HG02571 (cell line): ENCODE measurements around the gene PBX3.

Experiments
- ATAC-seq: cut with Tn5 transposase; IDR thresholded peaks from one replicate; pipeline ENCODE4 v1.9.1; 2021; ENCODE audit warnings: mild to moderate bottlenecking, moderate library complexity; ENCODE audit not compliant: unreplicated experiment

Gene PBX3

DNA sequence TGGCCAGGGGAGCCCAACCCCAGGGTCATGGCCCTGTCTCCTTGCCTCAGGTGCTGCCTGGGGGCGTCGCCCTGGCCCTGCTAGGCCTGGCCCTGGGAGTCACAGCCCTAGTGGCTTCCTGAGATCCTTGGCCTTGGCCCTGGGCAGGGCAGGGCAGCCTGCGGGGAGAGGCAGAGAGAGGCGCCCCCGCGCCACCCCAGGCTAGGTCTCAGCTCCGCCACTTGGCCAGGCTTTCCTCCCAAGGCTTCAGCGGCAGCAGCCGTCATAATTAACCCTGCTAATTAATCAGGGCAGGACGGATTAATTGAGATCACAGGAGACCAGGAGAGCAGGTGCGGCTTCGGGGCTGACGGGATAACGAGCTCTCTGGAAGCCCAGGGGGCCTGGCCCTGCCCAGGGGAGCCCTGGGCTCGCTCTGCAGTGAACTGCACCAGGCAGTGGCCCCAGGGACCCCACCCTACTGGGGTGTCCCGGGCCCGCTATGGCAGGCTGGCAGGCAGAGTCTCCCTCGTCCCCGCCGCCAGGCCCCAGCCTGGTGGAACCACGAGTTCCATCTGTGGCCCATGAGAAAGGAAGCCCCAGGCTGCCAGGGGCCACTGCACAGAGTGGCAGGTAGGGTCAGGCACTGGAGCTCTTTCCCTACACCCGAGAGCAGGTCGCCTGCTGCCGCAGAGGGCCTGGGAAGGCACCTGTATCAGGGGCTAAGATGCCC, 269.6 kb downstream of the PBX3 start:
- no peak for ATAC-seq
